HS-5 (cell line): ENCODE data around the gene NAB1.
"Not testable (repeated sequence)": the region's sequence is repeated elsewhere in the genome, so short reads cannot be mapped to it uniquely, and the experiment has no call there.

Experiments used
- DNase-seq: peaks from one replicate; pipeline ENCODE4 v3.0.0-alpha.2; 2012; ENCODE audit warnings: low read depth

The NAB1 gene

GRCh38 chr2:190670182-190670946 lies 21.5 kb downstream of the NAB1 start:
- DNase-seq: no peak

- DNase-seq: no peak
Observed at GRCh38 chr2:190674966-190675650, 26.2 kb downstream of the NAB1 start.

DNA sequence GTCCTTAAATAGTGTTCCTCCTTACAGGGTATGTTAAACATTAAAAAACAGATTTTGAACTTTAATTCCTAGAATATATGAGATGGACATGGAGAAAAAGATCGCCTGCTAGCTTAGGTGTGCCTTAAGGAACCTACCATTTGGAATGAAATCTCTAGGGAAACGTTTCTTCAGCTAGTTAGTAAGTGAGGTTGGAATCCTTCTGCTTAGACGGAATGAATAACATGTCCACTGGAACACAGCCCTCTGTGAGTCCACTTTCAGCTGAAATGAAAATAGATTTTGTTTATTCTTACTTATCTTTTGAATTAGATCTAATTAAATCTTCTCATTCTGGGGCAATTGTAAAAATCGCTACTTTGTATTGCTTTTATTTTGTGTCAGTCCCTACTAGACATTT lies 28.4 kb downstream of the NAB1 start:
- DNase-seq: no peak

GRCh38 chr2:190678444-190679162 lies 29.7 kb downstream of the NAB1 start:
- no peak for DNase-seq

DNA sequence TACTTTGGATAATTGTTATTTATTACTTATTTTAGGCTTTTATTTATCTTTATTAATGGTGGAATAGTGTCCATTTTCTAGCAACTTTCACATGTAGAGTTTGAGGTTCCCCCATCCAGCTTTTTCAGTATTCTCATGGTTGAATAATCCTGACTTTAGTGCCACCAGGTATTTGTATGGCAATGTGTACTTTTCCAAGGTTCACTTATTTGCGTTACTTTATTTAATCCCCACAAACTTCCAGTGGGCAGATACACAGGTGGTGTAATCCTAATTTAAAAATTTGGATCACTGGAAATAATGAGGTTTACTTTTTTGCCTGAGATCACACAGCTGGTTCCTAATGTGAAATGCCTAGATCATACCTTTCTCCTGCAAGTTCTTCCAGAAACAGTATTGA lies 30.5 kb downstream of the NAB1 start:
- no peak for DNase-seq

GRCh38 chr2:190679813-190680591 lies 31.1 kb downstream of the NAB1 start:
- DNase-seq: no peak

GRCh38 chr2:190682168-190682567 lies 33.3 kb downstream of the NAB1 start:
- peak; percentile 65 for DNase-seq

DNA sequence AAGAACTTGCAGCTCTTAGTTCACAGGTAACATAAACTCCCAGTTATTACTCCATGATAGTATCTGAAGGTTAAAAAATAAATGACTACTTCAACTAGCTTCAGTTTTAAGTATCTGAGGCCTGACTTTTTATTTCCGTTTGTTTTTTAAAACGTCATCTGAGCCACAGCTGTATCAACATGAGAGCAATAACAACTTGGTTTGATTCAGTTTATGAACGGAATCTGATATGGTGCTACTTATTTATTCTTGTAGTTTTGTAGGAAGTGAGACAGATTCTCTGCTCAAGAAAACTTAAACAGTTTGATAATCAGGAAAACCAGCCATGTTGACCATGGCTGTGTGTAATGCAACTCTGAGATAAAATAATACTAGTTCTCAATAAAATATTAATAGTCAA lies 34.9 kb downstream of the NAB1 start:
- DNase-seq: no peak

DNA sequence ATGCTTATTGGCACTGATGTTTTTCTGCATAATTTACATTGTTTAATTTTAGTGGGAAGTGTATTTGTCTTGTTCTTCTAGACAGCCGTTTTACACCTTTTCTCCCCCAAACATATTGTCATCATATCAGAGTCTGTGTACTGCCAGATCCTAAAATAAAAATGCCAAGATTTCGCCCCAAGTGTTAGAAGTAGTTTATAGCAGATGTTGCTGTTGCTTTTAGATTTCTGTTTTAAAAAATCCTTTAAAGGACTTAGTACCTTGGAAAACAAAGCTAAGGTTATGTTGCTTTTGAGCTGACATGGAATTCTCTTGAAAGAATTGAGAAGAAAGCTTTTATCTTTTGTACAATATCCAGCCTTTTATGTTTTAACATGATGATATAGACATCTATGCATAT lies 36.0 kb downstream of the NAB1 start:
- DNase-seq: no peak

- DNase-seq: no peak
Observed at GRCh38 chr2:190685333-190685732, 36.5 kb downstream of the NAB1 start.

DNA sequence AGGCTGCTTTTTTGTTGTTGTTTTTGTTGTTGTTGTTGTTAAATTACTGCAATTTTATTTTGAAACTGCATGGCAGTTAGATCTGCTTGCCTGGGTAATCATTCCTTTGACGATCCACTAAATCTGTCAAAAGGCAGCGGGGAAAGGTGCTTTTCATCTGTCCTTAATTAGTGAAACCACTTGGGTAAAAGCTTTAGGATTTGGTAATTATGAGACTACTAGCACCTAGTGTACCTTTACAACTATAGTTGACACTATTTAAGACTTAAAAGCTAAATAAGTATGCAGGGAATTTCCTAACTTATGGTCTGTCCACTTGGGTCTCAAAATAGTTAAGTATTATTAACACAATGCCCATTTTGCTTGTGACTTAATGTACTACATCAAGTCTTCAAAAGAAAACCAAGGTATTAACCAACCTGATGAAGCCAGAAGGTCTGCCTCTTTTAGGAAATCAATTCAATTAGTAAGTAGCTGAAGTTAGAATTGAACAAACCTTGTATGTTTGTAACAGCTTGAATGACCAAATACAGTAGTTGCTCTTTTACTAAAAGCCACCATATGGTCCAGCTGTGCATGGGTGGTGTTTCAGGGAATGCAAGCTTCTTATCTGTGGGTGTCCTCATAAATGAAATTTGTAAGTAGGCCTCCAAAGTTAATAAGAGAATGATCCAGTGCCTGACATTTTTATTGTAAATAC lies 44.8 kb downstream of the NAB1 start:
- DNase-seq: no peak

- DNase-seq: no peak
Observed at GRCh38 chr2:190694479-190694878, 45.6 kb downstream of the NAB1 start.

DNA sequence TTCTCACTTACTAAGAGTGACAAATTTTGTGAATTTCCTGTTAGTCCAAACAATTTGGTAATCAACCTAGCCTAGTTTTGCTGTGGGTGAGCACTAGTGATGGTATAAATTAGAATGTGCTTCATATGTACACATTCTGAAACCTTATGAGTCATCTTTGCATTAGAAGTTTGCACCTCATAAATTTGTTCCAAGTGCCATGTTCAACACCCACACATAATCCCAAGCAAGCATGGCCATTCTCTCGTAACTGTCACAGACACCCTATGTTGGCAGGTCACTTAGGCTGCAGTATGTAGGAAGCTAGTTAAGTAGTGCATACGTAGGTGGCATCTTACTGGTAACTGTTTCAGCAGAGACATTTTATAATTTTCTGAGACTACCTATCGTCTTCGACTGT lies 46.9 kb downstream of the NAB1 start:
- no peak for DNase-seq

GRCh38 chr2:190696792-190697398 lies 48.0 kb downstream of the NAB1 start:
- DNase-seq: no peak

DNA sequence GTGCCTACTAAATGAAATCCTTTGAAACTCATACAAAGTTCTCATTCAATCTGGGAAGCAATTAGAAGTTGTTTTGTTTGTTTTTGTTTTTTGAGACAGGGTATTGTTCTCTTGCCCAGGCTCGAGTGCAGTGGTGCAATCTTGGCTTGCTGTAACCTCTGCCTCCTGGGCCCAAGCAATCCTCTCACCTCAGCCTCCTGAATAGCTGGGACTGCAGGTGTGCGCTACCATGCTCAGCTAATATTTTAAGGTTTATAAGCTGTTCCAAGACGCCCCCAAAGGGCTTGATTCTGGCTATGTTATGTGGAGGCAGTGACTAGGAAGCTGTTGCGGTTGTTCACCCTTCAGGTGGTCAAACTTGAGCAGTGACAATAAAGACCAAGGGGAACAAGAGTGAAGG lies 48.5 kb downstream of the NAB1 start:
- no peak for DNase-seq

GRCh38 chr2:190698895-190699294 lies 50.0 kb downstream of the NAB1 start:
- DNase-seq: no peak

DNA sequence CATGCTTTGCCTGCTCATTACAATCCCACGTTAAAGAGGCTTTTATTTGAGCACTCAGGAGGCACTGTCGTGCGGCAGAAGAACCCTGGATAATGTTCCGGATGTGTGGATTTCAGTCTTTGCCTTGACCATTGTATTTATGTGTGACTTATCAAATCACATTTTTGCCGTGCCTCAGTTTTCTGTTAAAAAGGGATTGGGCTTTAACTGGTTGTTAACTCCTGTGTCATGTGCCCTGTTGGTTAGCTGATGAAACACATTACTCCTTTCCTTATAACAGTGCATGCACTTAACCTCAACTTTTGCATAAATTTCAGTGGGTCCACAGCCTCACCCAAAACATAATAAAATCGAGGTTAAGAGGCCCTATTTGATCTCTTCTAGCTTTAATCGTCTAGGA lies 52.7 kb downstream of the NAB1 start:
- DNase-seq: no peak

GRCh38 chr2:190705280-190705679 lies 56.4 kb downstream of the NAB1 start:
- no peak for DNase-seq

DNA sequence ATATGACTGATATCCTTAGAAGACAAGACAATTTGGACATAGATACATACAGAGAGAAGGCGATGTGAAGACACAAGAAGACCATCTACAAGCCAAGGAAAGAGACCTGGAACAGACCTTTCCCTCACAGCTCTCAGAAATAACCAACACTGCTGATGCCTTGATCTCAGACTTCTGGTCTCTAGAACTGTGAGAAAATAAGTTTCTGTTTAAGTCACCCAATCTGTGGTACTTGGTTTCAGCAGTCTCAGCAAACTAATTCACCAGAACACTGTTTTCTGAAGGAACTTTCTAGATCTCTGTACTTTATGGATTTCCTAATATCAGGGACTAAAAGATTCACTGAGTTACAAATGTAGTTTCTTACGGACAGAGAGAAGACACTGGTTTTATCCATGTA lies 58.8 kb downstream of the NAB1 start:
- no peak for DNase-seq

GRCh38 chr2:190708650-190709049 lies 59.8 kb downstream of the NAB1 start:
- not testable (repeated sequence) for DNase-seq

- DNase-seq: no peak
Observed at GRCh38 chr2:190711069-190711468, 62.2 kb downstream of the NAB1 start.
